GM19043 (cell line): Measurements from ENCODE around the gene ACTR2.
"Not testable (repeated sequence)": the region's sequence is repeated elsewhere in the genome, so short reads cannot be mapped to it uniquely, and the experiment has no call there.

Experiments used
- ATAC-seq: cut with Tn5 transposase; IDR thresholded peaks from one replicate; pipeline ENCODE4 v1.9.1; 2021; ENCODE audit warnings: low read depth; ENCODE audit not compliant: unreplicated experiment

The ACTR2 gene

GRCh38 chr2:65305934-65306333 lies 78.3 kb downstream of the ACTR2 start:
- no peak for ATAC-seq

DNA sequence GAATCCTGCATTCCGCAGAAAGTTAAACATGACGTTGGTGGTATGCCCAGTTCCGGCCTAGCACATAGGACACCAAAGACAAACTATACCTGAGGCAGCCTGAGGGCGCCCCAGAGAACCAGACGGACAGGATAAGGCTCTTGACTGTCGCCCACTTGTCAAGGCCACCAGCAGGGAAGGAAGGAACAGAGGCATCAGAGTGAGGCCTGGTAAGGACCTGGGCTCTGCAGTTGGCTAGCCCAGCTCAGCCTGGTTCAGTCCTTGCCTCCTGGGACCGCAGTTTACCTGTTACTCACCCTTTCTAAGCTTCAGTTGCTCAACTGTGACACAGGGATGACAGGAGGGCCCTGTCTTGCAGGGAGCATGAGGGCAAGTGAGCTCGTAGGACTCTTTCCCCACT lies 82.1 kb downstream of the ACTR2 start:
- ATAC-seq = no peak

GRCh38 chr2:65311049-65311448 lies 83.4 kb downstream of the ACTR2 start:
- no peak for ATAC-seq

GRCh38 chr2:65311596-65311995 lies 84.0 kb downstream of the ACTR2 start:
- ATAC-seq = no peak

DNA sequence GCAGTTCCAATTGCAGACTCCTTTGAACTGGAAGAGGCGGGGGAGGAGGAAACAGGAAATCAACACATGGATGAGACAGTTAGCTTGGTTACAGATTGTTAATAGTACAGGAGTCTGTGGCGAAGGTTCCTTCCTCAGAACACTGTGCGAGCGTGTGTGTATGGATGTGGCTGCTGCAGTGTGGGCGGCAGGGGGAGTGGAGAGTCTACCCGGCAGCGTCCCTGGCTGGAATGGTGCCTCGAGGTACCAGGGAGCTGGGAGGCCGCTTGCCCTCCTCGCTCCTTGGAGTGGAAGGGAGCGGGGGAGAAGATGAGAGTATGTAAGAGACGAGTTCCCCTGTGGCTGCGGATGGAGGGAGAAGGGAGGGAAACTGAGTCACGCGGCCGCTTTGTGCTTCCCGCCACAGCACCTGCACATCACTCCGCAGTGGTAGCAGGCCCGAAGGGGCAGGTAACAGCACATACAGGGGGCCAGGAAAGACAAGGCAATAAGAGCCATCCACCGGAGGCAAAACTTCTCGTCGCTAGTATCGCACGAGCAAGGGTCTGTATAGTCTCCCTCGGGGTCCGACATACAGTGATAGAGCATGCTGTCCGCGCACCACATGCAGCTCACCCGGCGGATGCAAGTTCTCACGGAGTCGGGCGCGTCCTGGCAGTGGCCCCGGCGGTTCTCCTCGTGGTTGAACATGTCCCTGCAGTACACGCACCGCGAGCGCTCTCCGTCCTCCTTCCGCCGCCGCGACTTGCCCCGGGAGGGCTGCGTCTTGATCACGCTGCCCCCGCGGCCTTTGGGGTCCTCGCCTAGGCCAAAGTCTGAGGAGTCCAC lies 85.7 kb downstream of the ACTR2 start:
- ATAC-seq = no peak

DNA sequence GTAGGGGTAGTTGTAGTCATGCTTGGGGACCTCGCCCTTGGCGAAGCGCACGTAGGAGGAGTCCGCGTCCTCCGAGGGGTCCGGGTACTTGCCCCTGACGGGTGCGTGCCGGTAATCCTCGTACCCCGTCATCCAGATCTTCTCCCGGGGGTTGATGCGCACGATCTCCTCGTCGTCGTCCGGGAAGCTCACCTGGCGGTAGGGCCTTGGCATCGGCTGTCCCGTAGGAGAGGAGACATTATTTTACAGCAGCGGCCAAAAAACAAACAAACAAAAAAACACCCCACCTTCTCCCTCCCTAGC lies 86.3 kb downstream of the ACTR2 start:
- no peak for ATAC-seq

DNA sequence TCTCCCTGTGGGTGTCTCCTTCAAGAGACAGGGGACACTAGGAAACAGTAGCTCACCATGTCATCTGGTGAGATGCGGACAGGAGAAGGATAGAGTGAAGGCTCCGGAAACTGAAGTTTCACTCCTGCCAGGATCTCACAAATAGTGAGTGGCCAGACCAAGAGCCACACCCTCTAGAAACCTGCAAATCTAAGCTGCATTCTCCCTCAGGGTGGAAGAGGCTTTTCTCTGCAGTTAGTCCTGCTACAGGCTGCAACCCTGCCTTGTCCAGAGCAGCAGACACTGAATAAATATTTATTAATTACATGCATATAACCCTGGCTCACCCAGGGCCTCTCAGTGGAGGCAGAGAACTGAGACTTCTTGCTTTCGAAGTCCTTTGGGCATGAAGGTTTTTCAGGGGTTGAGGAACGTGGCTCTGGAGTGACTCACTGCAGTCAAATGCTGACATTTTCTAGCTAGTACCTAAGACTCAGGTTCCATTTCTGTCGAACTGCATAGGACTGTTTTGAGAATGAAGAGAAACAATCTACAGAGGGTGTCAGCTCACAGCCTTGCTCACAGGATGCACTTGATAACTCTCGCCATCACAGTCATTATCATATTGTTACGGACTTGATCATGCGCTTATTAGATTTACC lies 87.3 kb downstream of the ACTR2 start:
- ATAC-seq = no peak

GRCh38 chr2:65316072-65316471 lies 88.4 kb downstream of the ACTR2 start:
- no peak for ATAC-seq

- ATAC-seq = not testable (repeated sequence)
Measured at GRCh38 chr2:65317351-65317750, 89.7 kb downstream of the ACTR2 start.

DNA sequence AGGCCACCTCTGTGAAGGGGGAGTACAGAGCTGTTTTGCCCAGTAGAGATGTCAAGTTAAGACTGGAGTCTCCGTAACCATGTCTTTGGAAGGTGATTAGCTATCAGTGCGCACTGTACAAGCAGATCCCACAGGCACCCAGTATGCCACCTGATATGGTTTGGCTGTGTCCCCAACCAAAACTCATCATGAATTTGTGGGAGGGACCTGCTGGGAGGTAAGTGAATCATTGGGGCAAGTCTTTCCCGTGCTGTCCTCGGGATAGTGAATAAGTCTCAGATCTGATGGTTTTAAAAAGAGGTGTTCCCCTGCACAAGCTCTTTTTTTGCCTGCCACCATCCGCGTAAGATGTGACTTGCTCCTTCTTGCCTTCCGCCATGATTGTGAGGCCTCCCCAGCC lies 90.2 kb downstream of the ACTR2 start:
- no peak for ATAC-seq

- no peak for ATAC-seq
Measured at GRCh38 chr2:65319072-65319673, 91.5 kb downstream of the ACTR2 start.

GRCh38 chr2:65319674-65320041 lies 92.0 kb downstream of the ACTR2 start:
- ATAC-seq = no peak

- peak; percentile 57 for ATAC-seq
Measured at GRCh38 chr2:65320042-65320725, 92.6 kb downstream of the ACTR2 start.
